ENCODE results near the gene SFRP4. TPM values are rescaled to one million over a fixed set of nuclear protein-coding genes. Genes with fewer than 3 reads are reported as not detected.
A peak's percentile ranks its signal among the peaks of the same experiment; 100 is the strongest.

Gene SFRP4
- total and polyA plus RNA-seq, 12 donors = 0.20 to 9.9 (median 2.9) TPM

- Histone ChIP-seq H3K4me1 (peaks cover 2 to 40% (median 26%) of the 10 kb centered on the region in 9 donors), H3K27me3 (no peaks in the 10 kb centered on the region), H3K9me3 (no peaks in the 10 kb centered on the region), H3K4me3 (no peak overlapping the region), H3K36me3 (peaks cover 0 to 30% (median 0%) of the 10 kb centered on the region in 9 donors), H3K27ac (peak overlapping the region in 1 of 10 donors; percentile 13)
- TF ChIP-seq CTCF (IDR thresholded peaks at IDR 0.05) = no peak
- WGBS, 2 donors = 74 to 81% methylated on average over 7 of the region's 7 CpGs
- ATAC-seq = no peak
- DNase-seq = no peak
- intact Hi-C loops (cut with DNase I) = no loop called here
Measured at GRCh38 chr7:37947941-37948210, 31.3 kb upstream of the SFRP4 start.

- WGBS, 2 donors = 53 to 70% methylated on average over 7 of the region's 7 CpGs
- peak overlapping the region in 2 of 10 donors; percentile 13 to 23 for H3K27ac ChIP-seq
- H3K4me3 ChIP-seq = no peak overlapping the region
- no peaks in the 10 kb centered on the region for H3K9me3 ChIP-seq
- DNase-seq = no peak
- ATAC-seq = peak in 5 of 8 donors; percentile 32 to 65 (median 61)
- H3K36me3 ChIP-seq = peaks cover 0 to 30% (median 0%) of the 10 kb centered on the region in 9 donors
- H3K4me1 ChIP-seq = peaks cover 2 to 46% (median 30%) of the 10 kb centered on the region in 9 donors
- intact Hi-C loops (cut with DNase I) = no loop called here
- no peak for TF ChIP-seq CTCF (IDR thresholded peaks at IDR 0.05)
- H3K27me3 ChIP-seq = no peaks in the 10 kb centered on the region
Measured at GRCh38 chr7:37947138-37947940, 30.7 kb upstream of the SFRP4 start.

- DNase-seq (no peak), ATAC-seq (no peak)
- Histone ChIP-seq H3K36me3 (peaks cover 0 to 13% (median 0%) of the 10 kb centered on the region in 9 donors), H3K9me3 (no peaks in the 10 kb centered on the region), H3K4me1 (peaks cover 2 to 52% (median 30%) of the 10 kb centered on the region in 9 donors), H3K27me3 (no peaks in the 10 kb centered on the region), H3K27ac (peak overlapping the region in 1 of 10 donors; percentile 56), H3K4me3 (no peak overlapping the region)
- TF ChIP-seq CTCF (IDR thresholded peaks at IDR 0.05) = no peak
- intact Hi-C loops (cut with DNase I) = no loop called here
- 65 to 66% methylated on average over 4 of the region's 4 CpGs for WGBS, 2 donors
Measured at GRCh38 chr7:37945336-37945735, 28.7 kb upstream of the SFRP4 start.

- 47 to 59% methylated on average over 2 of the region's 2 CpGs for WGBS, 2 donors
- DNase-seq = no peak
- Histone ChIP-seq H3K4me1 (peaks cover 2 to 52% (median 30%) of the 10 kb centered on the region in 9 donors), H3K27me3 (no peaks in the 10 kb centered on the region), H3K27ac (peak overlapping the region in 6 of 10 donors; percentile 56 to 87 (median 73)), H3K4me3 (no peak overlapping the region), H3K36me3 (peaks cover 0 to 9% (median 0%) of the 10 kb centered on the region in 9 donors), H3K9me3 (no peaks in the 10 kb centered on the region)
- intact Hi-C loops (cut with DNase I) = no loop called here
- no peak for ATAC-seq
- TF ChIP-seq CTCF (IDR thresholded peaks at IDR 0.05) = no peak
Measured at GRCh38 chr7:37944737-37945054, 28.1 kb upstream of the SFRP4 start.

Data from heart right ventricle (tissue), 16 donors.